ENCODE results near the gene POLR2M. TPM values are rescaled to one million over a fixed set of nuclear protein-coding genes. Genes with fewer than 3 reads are reported as not detected.

Gene POLR2M
- polyA plus RNA-seq, 1 donor from 2014 or later = 204 TPM

DNA sequence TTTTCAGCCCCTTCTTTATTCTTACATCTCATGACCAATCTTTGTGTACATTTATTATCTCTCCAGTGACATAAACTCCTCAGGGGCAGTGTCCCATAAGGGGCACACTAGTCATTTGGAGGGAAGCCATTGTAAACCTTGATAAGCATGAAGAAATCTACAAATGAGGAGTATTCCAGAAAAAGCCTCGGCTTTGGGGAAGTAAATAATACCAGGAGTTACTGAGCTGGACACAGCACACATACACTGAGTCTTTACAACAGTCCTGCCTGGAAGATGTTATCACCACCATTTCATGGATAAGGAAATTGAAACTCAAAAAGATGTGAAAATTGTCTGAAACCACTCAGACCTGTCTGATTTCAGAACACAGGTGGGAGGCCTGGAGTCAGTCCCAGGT is 15.4 kb upstream of the POLR2M start:
- Histone ChIP-seq H3K4me2 (ENCODE audit: low read length) (no peak overlapping the region), H4K20me1 (ENCODE audit: insufficient read depth) (no peaks in the 10 kb centered on the region), H3K4me3 (ENCODE audit: low read length) (no peak overlapping the region), H3K36me3 (ENCODE audit: insufficient read depth, low read length) (no peaks in the 10 kb centered on the region), H3K9ac (ENCODE audit: low read length) (no peak overlapping the region), H3K9me3 (ENCODE audit: low read length) (no peaks in the 10 kb centered on the region), H3F3A (ENCODE audit: insufficient read depth, low read length, poor library complexity, severe bottlenecking) (no peaks in the 10 kb centered on the region), H3K27me3 (ENCODE audit: insufficient read depth, low read depth, low read length) (no peaks in the 10 kb centered on the region), H3K9me2 (ENCODE audit: insufficient read depth, low read length) (no peaks in the 10 kb centered on the region), H2AFZ (ENCODE audit: low read depth, low read length) (no peak overlapping the region), H3K79me2 (replicated peaks; ENCODE audit: insufficient read depth, low read length) (no peaks in the 10 kb centered on the region), H3K27ac (ENCODE audit: low read length) (no peak overlapping the region)
- TF ChIP-seq EZH2 (IDR thresholded peaks at IDR 0.05; ENCODE audit: borderline replicate concordance, insufficient read depth, low read length, poor library complexity, severe bottlenecking) = no peak
- TF ChIP-seq, protein P1, sequence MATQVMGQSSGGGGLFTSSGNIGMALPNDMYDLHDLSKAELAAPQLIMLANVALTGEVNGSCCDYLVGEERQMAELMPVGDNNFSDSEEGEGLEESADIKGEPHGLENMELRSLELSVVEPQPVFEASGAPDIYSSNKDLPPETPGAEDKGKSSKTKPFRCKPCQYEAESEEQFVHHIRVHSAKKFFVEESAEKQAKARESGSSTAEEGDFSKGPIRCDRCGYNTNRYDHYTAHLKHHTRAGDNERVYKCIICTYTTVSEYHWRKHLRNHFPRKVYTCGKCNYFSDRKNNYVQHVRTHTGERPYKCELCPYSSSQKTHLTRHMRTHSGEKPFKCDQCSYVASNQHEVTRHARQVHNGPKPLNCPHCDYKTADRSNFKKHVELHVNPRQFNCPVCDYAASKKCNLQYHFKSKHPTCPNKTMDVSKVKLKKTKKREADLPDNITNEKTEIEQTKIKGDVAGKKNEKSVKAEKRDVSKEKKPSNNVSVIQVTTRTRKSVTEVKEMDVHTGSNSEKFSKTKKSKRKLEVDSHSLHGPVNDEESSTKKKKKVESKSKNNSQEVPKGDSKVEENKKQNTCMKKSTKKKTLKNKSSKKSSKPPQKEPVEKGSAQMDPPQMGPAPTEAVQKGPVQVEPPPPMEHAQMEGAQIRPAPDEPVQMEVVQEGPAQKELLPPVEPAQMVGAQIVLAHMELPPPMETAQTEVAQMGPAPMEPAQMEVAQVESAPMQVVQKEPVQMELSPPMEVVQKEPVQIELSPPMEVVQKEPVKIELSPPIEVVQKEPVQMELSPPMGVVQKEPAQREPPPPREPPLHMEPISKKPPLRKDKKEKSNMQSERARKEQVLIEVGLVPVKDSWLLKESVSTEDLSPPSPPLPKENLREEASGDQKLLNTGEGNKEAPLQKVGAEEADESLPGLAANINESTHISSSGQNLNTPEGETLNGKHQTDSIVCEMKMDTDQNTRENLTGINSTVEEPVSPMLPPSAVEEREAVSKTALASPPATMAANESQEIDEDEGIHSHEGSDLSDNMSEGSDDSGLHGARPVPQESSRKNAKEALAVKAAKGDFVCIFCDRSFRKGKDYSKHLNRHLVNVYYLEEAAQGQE (IDR thresholded peaks at IDR 0.05; ENCODE audit: borderline replicate concordance) = no peak
- TF ChIP-seq RAD21 (conservative IDR thresholded peaks at IDR 0.05) = no peak
- no peak for TF ChIP-seq TAF1 (IDR thresholded peaks at IDR 0.05; ENCODE audit: low read depth)
- no peak for TF ChIP-seq EP300 (conservative IDR thresholded peaks at IDR 0.05; ENCODE audit: poor library complexity, severe bottlenecking)
- TF ChIP-seq MXI1 (conservative IDR thresholded peaks at IDR 0.05; ENCODE audit: poor library complexity, severe bottlenecking) = no peak
- no peak for TF ChIP-seq CTCF (IDR thresholded peaks at IDR 0.05; ENCODE audit: poor library complexity, severe bottlenecking)
- no peak for TF ChIP-seq POLR2AphosphoS5 (IDR thresholded peaks at IDR 0.05)
- no peak for TF ChIP-seq SMC3 (conservative IDR thresholded peaks at IDR 0.05; ENCODE audit: poor library complexity)

- Histone ChIP-seq H3K9me2 (ENCODE audit: insufficient read depth, low read length) (no peaks in the 10 kb centered on the region), H3K27ac (ENCODE audit: low read length) (no peak overlapping the region), H3K79me2 (replicated peaks; ENCODE audit: insufficient read depth, low read length) (no peaks in the 10 kb centered on the region), H2AFZ (ENCODE audit: low read depth, low read length) (no peak overlapping the region), H3K4me3 (ENCODE audit: low read length) (no peak overlapping the region), H3K27me3 (ENCODE audit: insufficient read depth, low read depth, low read length) (no peaks in the 10 kb centered on the region), H4K20me1 (ENCODE audit: insufficient read depth) (no peaks in the 10 kb centered on the region), H3K9me3 (ENCODE audit: low read length) (no peaks in the 10 kb centered on the region), H3K4me2 (ENCODE audit: low read length) (no peak overlapping the region), H3K36me3 (ENCODE audit: insufficient read depth, low read length) (no peaks in the 10 kb centered on the region), H3F3A (ENCODE audit: insufficient read depth, low read length, poor library complexity, severe bottlenecking) (no peaks in the 10 kb centered on the region), H3K9ac (ENCODE audit: low read length) (no peak overlapping the region)
- TF ChIP-seq EP300 (conservative IDR thresholded peaks at IDR 0.05; ENCODE audit: poor library complexity, severe bottlenecking) (no peak), MXI1 (conservative IDR thresholded peaks at IDR 0.05; ENCODE audit: poor library complexity, severe bottlenecking) (no peak), CTCF (IDR thresholded peaks at IDR 0.05; ENCODE audit: poor library complexity, severe bottlenecking) (no peak), RAD21 (conservative IDR thresholded peaks at IDR 0.05) (no peak), EZH2 (IDR thresholded peaks at IDR 0.05; ENCODE audit: borderline replicate concordance, insufficient read depth, low read length, poor library complexity, severe bottlenecking) (no peak), TAF1 (IDR thresholded peaks at IDR 0.05; ENCODE audit: low read depth) (no peak), POLR2AphosphoS5 (IDR thresholded peaks at IDR 0.05) (no peak), SMC3 (conservative IDR thresholded peaks at IDR 0.05; ENCODE audit: poor library complexity) (no peak)
- TF ChIP-seq, protein P1 (IDR thresholded peaks at IDR 0.05; ENCODE audit: borderline replicate concordance) = no peak
These were observed 13.8 kb upstream of the POLR2M start for GRCh38 chr15:57692709-57693108.
